Sigmoid colon (tissue), 7 donors: Measurements from ENCODE around the gene PTPN1. TPM values are rescaled to one million over a fixed set of nuclear protein-coding genes. Genes with fewer than 3 reads are reported as not detected.

Experiments
- DNase-seq: peaks from one replicate; pipeline ENCODE4 v3.0.0-alpha.2; 2019
- H3K27ac ChIP-seq, 4 donors: fragments of 200-600 bp; sonication (generic); one replicate each; pipeline ENCODE4 v1.5.1; 2016 to 2019; ENCODE audit warnings: mild to moderate bottlenecking in 1 of 4
- H3K27me3 ChIP-seq, 3 donors: fragments of 200-600 bp; sonication (generic); one replicate each; pipeline ENCODE4 v1.5.1; 2019; ENCODE audit warnings: mild to moderate bottlenecking in 1 of 3
- H3K36me3 ChIP-seq, 4 donors: fragments of 200-600 bp; sonication (generic); one replicate each; pipeline ENCODE4 v1.5.1; 2016 to 2019
- H3K4me1 ChIP-seq, 4 donors: fragments of 200-600 bp; sonication (generic); one replicate each; pipeline ENCODE4 v1.5.1; 2017 to 2019
- H3K4me3 ChIP-seq, 4 donors: fragments of 200-600 bp; sonication (generic); one replicate each; pipeline ENCODE4 v1.5.1; 2017 to 2019; ENCODE audit warnings: mild to moderate bottlenecking in 2 of 4, moderate library complexity in 1 of 4
- H3K9me3 ChIP-seq, 4 donors: fragments of 200-600 bp in 3 of 4; sonication (generic) in 3 of 4; one replicate each; pipeline versions ENCODE4 v1.5.1 to v1.6.1; 2013 to 2019
- EP300 ChIP-seq, 4 donors: sonication (generic); formaldehyde crosslinking; IDR thresholded peaks; one replicate each; pipeline ENCODE4 v1.6.1; 2017; ENCODE audit warnings: antibody characterized with exemption in 4 of 4
- POLR2A ChIP-seq, 2 donors: fragments of 450-650 bp; IDR thresholded peaks; one replicate each; pipeline ENCODE4 v1.6.1; 2016; ENCODE audit warnings: antibody characterized with exemption in 2 of 2, mild to moderate bottlenecking in 2 of 2, moderate library complexity in 2 of 2
- POLR2AphosphoS5 ChIP-seq, 4 donors: sonication (generic); formaldehyde crosslinking; IDR thresholded peaks; one replicate each; pipeline ENCODE4 v1.6.1; 2017; ENCODE audit warnings: antibody characterized with exemption in 4 of 4
- WGBS, 2 donors: extraction: QIAGEN DNeasy Blood & Tissue Kit; methylation state at CpG; one replicate each; pipeline ENCODE4 v1.1.7; 2013; 5-methylcytosine and 5-hydroxymethylcytosine counted together
- intact Hi-C: fragments of 100-400 bp; cut with DNase I; formaldehyde crosslinking; loops from one replicate; pipeline ENCODE4 v1.15.1; 2023
- polyA plus RNA-seq, 3 donors: library from polyadenylated mRNA; stranded (reverse); fragments of 200-250 nt; gene quantifications; one replicate each; pipeline ENCODE4 v1.2.3, GENCODE V29; 2013
- total RNA-seq, 4 donors: library from RNA; depleted of rRNA; stranded (reverse); fragments of >200 nt; gene quantifications; one replicate each; pipeline ENCODE4 v1.1.0, GENCODE V29; 2016
- TF ChIP-seq, protein P1 (sequence below), 4 experiments: fragments of 450-650 bp in 3 of 4; fragments of 200-600 bp in 1 of 4; IDR thresholded peaks; one replicate each; pipeline ENCODE4 v1.5.1; 2016 to 2019; ENCODE audit warnings: antibody characterized with exemption in 4 of 4, mild to moderate bottlenecking in 3 of 4, moderate library complexity in 2 of 4
- donor health status: healthy with polysubstance abuse.
- donor health status: Bipolar disorder and iron deficiency.
- donor health status: healthy.

Gene PTPN1
- total and polyA plus RNA-seq, 7 donors, result 14.4 to 41.5 (median 23.6) TPM

DNA sequence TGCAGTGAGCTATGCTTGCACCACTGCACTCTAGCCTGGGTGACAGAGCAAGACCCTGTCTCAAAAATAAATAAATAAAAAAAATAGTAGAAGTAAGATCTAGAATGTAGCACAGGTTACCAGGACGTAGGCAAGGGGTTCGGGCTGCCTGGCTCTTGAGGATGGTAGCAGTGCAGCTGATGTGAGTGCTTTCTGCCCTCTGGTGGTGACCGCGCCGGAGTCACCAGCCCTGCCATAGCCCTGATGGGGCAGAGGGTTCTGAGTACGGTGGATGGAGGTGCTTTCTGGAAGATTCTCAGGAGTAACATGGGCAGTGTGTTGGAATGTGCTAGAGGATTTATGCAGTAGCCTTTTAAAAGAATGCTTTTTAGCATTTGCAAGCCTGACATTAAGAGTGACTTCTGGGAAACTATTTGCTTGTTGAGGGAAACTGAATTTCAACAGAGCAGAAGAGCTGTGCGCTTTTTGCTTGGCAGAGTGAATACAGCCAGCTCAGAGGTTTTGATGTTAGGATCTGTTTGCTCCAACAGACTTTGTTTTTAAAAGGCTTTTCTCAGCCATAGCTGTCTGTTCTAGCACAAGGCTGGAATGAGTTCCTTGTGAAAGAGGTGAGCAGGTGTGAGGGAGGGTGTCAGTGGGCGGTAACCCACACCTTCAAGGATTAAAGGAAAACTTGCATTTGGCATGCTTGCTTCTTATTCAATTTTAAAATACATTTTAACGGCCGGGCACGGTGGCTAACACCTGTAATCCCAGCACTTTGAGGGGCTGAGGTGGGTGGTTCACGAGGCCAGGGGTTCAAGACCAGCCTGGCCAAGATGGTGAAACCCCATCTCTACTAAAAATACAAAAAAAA lies 65.9 kb downstream of the PTPN1 start:
- H3K4me1 ChIP-seq, result peaks cover 0 to 64% (median 40%) of the 10 kb centered on the region in 4 donors
- no peak overlapping the region for H3K4me3 ChIP-seq
- intact Hi-C loops, result loop anchor here (2.0 to 10.0 kb wide), 2 partner anchors 93 to 461 kb away; partner anchors contain the start of gene UBE2V1
- DNase-seq, result peak; percentile 88
- peaks cover 24 to 56% (median 39%) of the 10 kb centered on the region in 4 donors for H3K36me3 ChIP-seq
- no peaks in the 10 kb centered on the region for H3K27me3 ChIP-seq
- 48 to 67% methylated on average over 12 of the region's 12 CpGs for whole genome bisulfite sequencing, 2 donors
- TF ChIP-seq EP300 (IDR thresholded peaks at IDR 0.05) (no peak), POLR2AphosphoS5 (IDR thresholded peaks at IDR 0.05) (peak in 3 of 4 donors; percentile 18 to 30 (median 21)), POLR2A (IDR thresholded peaks at IDR 0.05) (no peak)
- TF ChIP-seq, protein P1, sequence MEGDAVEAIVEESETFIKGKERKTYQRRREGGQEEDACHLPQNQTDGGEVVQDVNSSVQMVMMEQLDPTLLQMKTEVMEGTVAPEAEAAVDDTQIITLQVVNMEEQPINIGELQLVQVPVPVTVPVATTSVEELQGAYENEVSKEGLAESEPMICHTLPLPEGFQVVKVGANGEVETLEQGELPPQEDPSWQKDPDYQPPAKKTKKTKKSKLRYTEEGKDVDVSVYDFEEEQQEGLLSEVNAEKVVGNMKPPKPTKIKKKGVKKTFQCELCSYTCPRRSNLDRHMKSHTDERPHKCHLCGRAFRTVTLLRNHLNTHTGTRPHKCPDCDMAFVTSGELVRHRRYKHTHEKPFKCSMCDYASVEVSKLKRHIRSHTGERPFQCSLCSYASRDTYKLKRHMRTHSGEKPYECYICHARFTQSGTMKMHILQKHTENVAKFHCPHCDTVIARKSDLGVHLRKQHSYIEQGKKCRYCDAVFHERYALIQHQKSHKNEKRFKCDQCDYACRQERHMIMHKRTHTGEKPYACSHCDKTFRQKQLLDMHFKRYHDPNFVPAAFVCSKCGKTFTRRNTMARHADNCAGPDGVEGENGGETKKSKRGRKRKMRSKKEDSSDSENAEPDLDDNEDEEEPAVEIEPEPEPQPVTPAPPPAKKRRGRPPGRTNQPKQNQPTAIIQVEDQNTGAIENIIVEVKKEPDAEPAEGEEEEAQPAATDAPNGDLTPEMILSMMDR (IDR thresholded peaks at IDR 0.05), result peak; percentile 54 to 83 (median 74)
- no peaks in the 10 kb centered on the region for H3K9me3 ChIP-seq
- peak overlapping the region; percentile 47 to 83 (median 78) for H3K27ac ChIP-seq

DNA sequence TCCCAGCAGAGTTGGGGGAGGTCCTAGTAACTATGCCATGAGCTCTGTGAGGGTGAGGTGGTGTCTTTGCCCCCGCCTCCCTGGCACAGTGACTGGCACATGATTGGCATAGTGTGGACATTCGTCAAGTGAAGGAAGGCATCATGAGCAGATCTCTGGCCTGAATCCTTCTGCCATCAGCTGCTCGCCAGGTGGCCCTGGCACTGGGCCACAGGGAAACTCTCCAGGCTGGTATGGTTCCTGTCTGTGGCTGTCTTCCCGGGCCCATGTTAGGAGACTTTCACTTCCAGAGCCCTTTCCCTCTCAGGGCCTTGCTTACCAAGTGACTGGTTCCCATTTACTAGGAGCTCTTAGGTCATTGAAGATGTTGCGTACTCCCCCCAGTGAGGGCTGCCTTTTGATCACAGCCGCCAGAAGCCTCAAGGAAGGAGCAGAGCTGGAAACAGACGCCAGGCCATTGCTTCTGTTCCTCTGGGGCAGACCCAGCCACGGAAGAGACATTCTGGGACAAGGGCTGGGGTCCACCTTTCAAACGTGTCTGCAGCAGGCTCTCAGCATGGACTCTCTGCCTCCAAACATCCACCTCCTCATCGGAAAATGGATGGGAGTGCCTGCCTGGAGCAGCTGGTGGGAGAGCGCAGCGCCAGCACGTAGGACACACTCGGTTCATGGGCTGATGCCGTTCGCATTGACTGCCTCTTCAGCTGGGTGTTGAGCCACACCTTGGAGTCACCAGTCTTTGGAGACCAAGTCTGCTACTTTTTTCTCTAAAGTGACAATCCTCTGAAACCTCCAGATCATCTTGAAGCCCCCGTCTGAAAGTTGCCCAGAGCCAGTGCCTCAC lies 67.2 kb downstream of the PTPN1 start:
- peak; percentile 87 for DNase-seq
- Histone ChIP-seq H3K4me3 (no peak overlapping the region), H3K27ac (peak overlapping the region; percentile 11 to 83 (median 78)), H3K4me1 (peaks cover 0 to 55% (median 37%) of the 10 kb centered on the region in 4 donors), H3K36me3 (peaks cover 35 to 69% (median 52%) of the 10 kb centered on the region in 4 donors), H3K9me3 (no peaks in the 10 kb centered on the region), H3K27me3 (no peaks in the 10 kb centered on the region)
- 45 to 78% methylated on average over 17 of the region's 17 CpGs for WGBS, 2 donors
- peak; percentile 53 to 70 (median 62) for TF ChIP-seq POLR2AphosphoS5 (IDR thresholded peaks at IDR 0.05)
- TF ChIP-seq, protein P1 (IDR thresholded peaks at IDR 0.05), result no peak
- TF ChIP-seq EP300 (IDR thresholded peaks at IDR 0.05), result peak in 2 of 4 donors; percentile 41 to 76
- intact Hi-C loops, result loop anchor here (2.0 to 10.0 kb wide), 2 partner anchors 95 to 463 kb away; partner anchors contain the start of gene UBE2V1

DNA sequence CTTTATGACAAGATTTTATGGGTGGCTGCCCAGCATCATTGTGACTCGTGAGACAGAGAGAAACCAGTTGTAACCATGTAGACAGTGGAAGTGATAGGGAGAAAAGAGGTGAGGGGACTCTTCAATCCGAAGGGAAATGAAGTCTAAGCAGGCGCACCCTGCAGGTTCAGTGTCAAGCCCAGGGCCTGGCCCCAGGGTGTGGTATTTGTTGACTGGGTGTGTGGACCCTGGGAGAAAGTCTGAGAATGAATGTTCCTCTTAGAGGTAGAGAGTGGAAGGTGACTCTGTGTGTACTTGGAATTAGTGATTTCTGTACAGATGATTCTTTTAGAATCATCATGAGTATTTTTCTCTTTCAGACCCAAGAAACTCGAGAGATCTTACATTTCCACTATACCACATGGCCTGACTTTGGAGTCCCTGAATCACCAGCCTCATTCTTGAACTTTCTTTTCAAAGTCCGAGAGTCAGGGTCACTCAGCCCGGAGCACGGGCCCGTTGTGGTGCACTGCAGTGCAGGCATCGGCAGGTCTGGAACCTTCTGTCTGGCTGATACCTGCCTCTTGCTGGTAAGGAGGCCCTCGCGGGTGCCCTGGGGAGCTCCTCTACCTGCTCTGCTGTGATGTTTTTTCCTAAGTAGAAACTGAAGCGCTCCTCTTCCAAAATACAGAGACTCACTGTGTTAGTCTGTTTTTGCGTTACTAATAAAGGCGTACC lies 68.0 kb downstream of the PTPN1 start:
- DNase-seq, result no peak
- TF ChIP-seq POLR2A (IDR thresholded peaks at IDR 0.05) (no peak), POLR2AphosphoS5 (IDR thresholded peaks at IDR 0.05) (peak in 1 of 4 donors; percentile 6)
- 59 to 84% methylated on average over 14 of the region's 14 CpGs for WGBS, 2 donors
- Histone ChIP-seq H3K36me3 (peaks cover 35 to 78% (median 60%) of the 10 kb centered on the region in 4 donors), H3K9me3 (no peaks in the 10 kb centered on the region), H3K4me3 (no peak overlapping the region), H3K4me1 (peaks cover 0 to 47% (median 29%) of the 10 kb centered on the region in 4 donors), H3K27me3 (no peaks in the 10 kb centered on the region), H3K27ac (peak overlapping the region in 3 of 4 donors; percentile 76 to 83 (median 79))
- intact Hi-C loops, result loop anchor here (10.0 kb wide), 1 partner anchor 463 kb away; the partner anchor contains the start of gene UBE2V1

DNA sequence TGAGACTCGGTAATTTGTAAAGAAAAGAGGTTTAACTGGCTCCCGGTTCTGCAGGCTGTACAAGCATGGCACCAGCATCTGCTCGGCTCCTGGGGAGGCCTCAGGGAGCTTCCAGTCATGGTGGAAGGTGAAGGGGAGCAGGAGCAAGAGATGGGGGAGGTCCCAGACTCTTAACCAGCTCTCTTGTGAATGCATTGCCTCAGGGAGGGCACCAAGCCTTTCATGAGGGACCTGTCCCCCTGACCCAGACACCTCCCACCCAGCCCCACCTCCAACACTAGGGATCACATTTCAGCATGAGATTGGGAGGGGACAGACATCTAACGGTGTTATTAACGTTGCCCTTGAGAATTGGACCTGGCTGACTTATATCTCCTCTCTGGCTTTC lies 68.6 kb downstream of the PTPN1 start:
- Histone ChIP-seq H3K4me3 (no peak overlapping the region), H3K9me3 (no peaks in the 10 kb centered on the region), H3K36me3 (peaks cover 35 to 83% (median 65%) of the 10 kb centered on the region in 4 donors), H3K27me3 (no peaks in the 10 kb centered on the region), H3K27ac (peak overlapping the region in 2 of 4 donors; percentile 79 to 83), H3K4me1 (peaks cover 0 to 41% (median 24%) of the 10 kb centered on the region in 4 donors)
- 82 to 88% methylated on average over 5 of the region's 5 CpGs for WGBS, 2 donors
- peak; percentile 58 for DNase-seq
- no peak for TF ChIP-seq POLR2AphosphoS5 (IDR thresholded peaks at IDR 0.05)
- TF ChIP-seq, protein P1 (IDR thresholded peaks at IDR 0.05), result no peak
- TF ChIP-seq POLR2A (IDR thresholded peaks at IDR 0.05), result no peak
- no peak for TF ChIP-seq EP300 (IDR thresholded peaks at IDR 0.05)
- intact Hi-C loops, result loop anchor here (10.0 kb wide), 1 partner anchor 464 kb away; the partner anchor contains the start of gene UBE2V1
